Measurements from ENCODE around the gene OGFR.

- TF ChIP-seq, protein P1, sequence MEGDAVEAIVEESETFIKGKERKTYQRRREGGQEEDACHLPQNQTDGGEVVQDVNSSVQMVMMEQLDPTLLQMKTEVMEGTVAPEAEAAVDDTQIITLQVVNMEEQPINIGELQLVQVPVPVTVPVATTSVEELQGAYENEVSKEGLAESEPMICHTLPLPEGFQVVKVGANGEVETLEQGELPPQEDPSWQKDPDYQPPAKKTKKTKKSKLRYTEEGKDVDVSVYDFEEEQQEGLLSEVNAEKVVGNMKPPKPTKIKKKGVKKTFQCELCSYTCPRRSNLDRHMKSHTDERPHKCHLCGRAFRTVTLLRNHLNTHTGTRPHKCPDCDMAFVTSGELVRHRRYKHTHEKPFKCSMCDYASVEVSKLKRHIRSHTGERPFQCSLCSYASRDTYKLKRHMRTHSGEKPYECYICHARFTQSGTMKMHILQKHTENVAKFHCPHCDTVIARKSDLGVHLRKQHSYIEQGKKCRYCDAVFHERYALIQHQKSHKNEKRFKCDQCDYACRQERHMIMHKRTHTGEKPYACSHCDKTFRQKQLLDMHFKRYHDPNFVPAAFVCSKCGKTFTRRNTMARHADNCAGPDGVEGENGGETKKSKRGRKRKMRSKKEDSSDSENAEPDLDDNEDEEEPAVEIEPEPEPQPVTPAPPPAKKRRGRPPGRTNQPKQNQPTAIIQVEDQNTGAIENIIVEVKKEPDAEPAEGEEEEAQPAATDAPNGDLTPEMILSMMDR (IDR thresholded peaks at IDR 0.05): no peak
- TF ChIP-seq POLR2A (IDR thresholded peaks at IDR 0.05): no peak
- no peak for TF ChIP-seq EP300 (IDR thresholded peaks at IDR 0.05)
- TF ChIP-seq POLR2AphosphoS5 (IDR thresholded peaks at IDR 0.05): no peak
Measured at GRCh38 chr20:62758226-62758912, 46.3 kb upstream of the OGFR start.
